Tibial artery (tissue), 4 donors: Measurements from ENCODE around the gene TRPM2.

Experiments used
- DNase-seq, 2 donors: peaks; one replicate each; pipeline ENCODE4 v3.0.0-alpha.2; 2019
- H3K27ac ChIP-seq, 2 donors: fragments of 200-600 bp; sonication (generic) in 1 of 2; 1 replicate in 1 of 2; 2 replicates in 1 of 2; pipeline ENCODE4 v1.5.1; 2018 to 2019; ENCODE audit warnings: mild to moderate bottlenecking in 1 of 2
- H3K27me3 ChIP-seq, 2 donors: fragments of 200-600 bp; sonication (generic) in 1 of 2; one replicate each; pipeline versions ENCODE4 v1.5.1 to v1.6.0; 2016 to 2019
- H3K36me3 ChIP-seq, 3 donors: fragments of 200-600 bp; sonication (generic) in 2 of 3; one replicate each; pipeline ENCODE4 v1.5.1; 2016 to 2019; ENCODE audit warnings: mild to moderate bottlenecking in 2 of 3
- H3K4me1 ChIP-seq, 4 donors: fragments of 200-600 bp; sonication (generic) in 2 of 4; 1 replicate in 3 of 4; 2 replicates in 1 of 4; pipeline ENCODE4 v1.5.1; 2016 to 2019
- H3K4me3 ChIP-seq, 2 donors: fragments of 200-600 bp; sonication (generic) in 1 of 2; 1 replicate in 1 of 2; 2 replicates in 1 of 2; pipeline ENCODE4 v1.5.1; 2018 to 2019; ENCODE audit warnings: mild to moderate bottlenecking in 2 of 2
- H3K9me3 ChIP-seq, 3 donors: fragments of 200-600 bp; sonication (generic) in 1 of 3; one replicate each; pipeline ENCODE4 v1.5.1; 2016 to 2019
- CTCF ChIP-seq, 2 experiments: fragments of 200-600 bp in 1 of 2; fragments of 450-650 bp in 1 of 2; IDR thresholded peaks; one replicate each; pipeline ENCODE4 v1.5.1; 2017 to 2019; ENCODE audit warnings: antibody characterized with exemption in 2 of 2, mild to moderate bottlenecking in 1 of 2, moderate library complexity in 1 of 2
- intact Hi-C: fragments of 100-400 bp; cut with DNase I; formaldehyde crosslinking; loops from one replicate; pipeline ENCODE4 v1.15.0; 2023; ENCODE audit warnings: low total_unique reads

Gene TRPM2

DNA sequence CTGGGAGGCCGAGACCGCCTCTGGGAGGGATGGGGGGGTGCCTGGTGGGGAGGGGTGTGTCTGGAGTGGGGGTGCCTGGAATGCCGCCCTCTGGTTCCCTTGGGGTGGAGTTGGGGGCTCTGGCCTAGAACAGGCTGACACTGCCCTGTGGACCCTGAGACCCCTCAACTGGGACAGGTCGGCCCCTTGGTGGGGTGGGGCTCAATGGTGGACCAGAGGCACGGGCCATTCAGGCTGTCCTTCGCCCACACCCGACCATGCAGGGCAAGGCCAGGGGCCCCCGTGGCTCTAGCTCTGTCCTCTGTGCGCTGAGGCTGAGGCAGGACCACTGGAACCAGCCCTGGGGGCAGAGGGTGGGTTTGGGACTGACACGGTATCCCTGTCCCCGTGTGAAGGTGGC, 38.9 kb upstream of the TRPM2 start:
- Histone ChIP-seq H3K4me3 (no peak overlapping the region), H3K27ac (no peak overlapping the region), H3K36me3 (peaks cover 29 to 99% (median 87%) of the 10 kb centered on the region in 3 donors), H3K9me3 (no peaks in the 10 kb centered on the region), H3K27me3 (no peaks in the 10 kb centered on the region), H3K4me1 (no peaks in the 10 kb centered on the region)
- TF ChIP-seq CTCF (IDR thresholded peaks at IDR 0.05): no peak
- no peak for DNase-seq
- intact Hi-C loops: no loop called here

GRCh38 chr21:44315691-44316203, 37.7 kb upstream of the TRPM2 start:
- no peaks in the 10 kb centered on the region for H3K27me3 ChIP-seq
- TF ChIP-seq CTCF (IDR thresholded peaks at IDR 0.05): no peak
- H3K9me3 ChIP-seq: no peaks in the 10 kb centered on the region
- H3K27ac ChIP-seq: no peak overlapping the region
- peaks cover 32 to 100% (median 95%) of the 10 kb centered on the region in 3 donors for H3K36me3 ChIP-seq
- intact Hi-C loops: no loop called here
- DNase-seq: no peak
- H3K4me1 ChIP-seq: no peaks in the 10 kb centered on the region
- no peak overlapping the region for H3K4me3 ChIP-seq

DNA sequence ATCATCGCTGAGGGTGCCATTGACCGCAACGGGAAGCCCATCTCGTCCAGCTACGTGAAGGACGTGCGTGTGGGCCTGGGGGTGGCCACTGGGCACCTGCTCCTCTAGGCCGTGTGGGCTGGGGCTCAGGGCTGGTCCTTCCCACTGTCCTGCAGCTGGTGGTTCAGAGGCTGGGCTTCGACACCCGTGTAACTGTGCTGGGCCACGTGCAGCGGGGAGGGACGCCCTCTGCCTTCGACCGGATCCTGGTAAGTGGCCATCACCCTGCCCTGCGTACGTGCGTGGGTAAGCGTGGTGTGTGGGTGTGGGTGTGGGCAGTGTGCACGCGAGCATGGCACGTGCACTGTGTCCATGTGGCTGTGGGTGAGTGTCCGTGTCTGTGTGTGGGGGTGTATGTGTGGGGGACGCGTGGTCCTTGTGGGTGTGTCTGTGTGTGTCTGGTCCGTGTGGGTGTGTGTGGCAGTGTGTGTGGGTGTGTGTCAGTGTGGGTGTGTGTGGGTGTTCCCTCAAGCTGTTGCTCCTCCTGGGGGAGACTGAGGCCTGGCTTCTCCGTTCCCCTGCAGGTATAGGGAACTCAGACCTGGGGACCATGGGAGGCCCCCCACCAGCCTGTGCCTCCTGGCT, 37.0 kb upstream of the TRPM2 start:
- no peaks in the 10 kb centered on the region for H3K9me3 ChIP-seq
- peaks cover 25 to 100% (median 95%) of the 10 kb centered on the region in 3 donors for H3K36me3 ChIP-seq
- H3K27me3 ChIP-seq: no peaks in the 10 kb centered on the region
- no peak overlapping the region for H3K4me3 ChIP-seq
- intact Hi-C loops: no loop called here
- DNase-seq: no peak
- no peak for TF ChIP-seq CTCF (IDR thresholded peaks at IDR 0.05)
- no peak overlapping the region for H3K27ac ChIP-seq
- H3K4me1 ChIP-seq: no peaks in the 10 kb centered on the region

GRCh38 chr21:44317241-44317782, 36.1 kb upstream of the TRPM2 start:
- H3K27me3 ChIP-seq: no peaks in the 10 kb centered on the region
- DNase-seq: no peak
- no peaks in the 10 kb centered on the region for H3K4me1 ChIP-seq
- intact Hi-C loops: no loop called here
- H3K27ac ChIP-seq: no peak overlapping the region
- TF ChIP-seq CTCF (IDR thresholded peaks at IDR 0.05): no peak
- no peaks in the 10 kb centered on the region for H3K9me3 ChIP-seq
- H3K36me3 ChIP-seq: peaks cover 22 to 100% (median 95%) of the 10 kb centered on the region in 3 donors
- H3K4me3 ChIP-seq: no peak overlapping the region

DNA sequence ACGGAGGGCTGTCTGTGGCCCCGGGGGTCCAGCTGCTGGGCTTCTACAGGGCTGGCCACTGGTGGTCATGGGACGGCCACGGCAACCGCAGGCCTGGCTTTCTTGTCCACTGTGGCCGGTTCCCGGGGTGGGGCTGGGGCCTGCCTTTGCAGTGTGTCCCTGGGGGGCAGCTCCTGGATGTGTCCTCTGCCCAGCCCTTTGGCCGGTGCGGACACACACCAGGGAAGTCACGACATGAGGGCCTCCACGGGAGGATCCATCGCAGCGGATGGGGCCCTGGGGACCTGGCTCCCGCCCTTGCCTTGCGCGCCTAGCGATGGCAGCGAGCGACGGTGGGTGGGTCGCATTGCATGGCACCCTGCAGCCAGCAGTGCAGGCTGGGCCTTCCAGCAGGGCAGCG, 35.5 kb upstream of the TRPM2 start:
- Histone ChIP-seq H3K4me1 (no peaks in the 10 kb centered on the region), H3K9me3 (no peaks in the 10 kb centered on the region), H3K27ac (no peak overlapping the region), H3K27me3 (no peaks in the 10 kb centered on the region), H3K4me3 (no peak overlapping the region), H3K36me3 (peaks cover 18 to 100% (median 93%) of the 10 kb centered on the region in 3 donors)
- intact Hi-C loops: no loop called here
- TF ChIP-seq CTCF (IDR thresholded peaks at IDR 0.05): no peak
- DNase-seq: no peak
